ENCODE data around the gene RPL36. TPM values are rescaled to one million over a fixed set of nuclear protein-coding genes. Genes with fewer than 3 reads are reported as not detected.
A peak's percentile ranks its signal among the peaks of the same experiment; 100 is the strongest.

Gene RPL36
- total and polyA plus RNA-seq, 9 of the 15 experiments (the other 6 are each of a cell fraction or from before 2014, with no cell fraction given) = 350 to 3,412 (median 1,507) TPM

DNA sequence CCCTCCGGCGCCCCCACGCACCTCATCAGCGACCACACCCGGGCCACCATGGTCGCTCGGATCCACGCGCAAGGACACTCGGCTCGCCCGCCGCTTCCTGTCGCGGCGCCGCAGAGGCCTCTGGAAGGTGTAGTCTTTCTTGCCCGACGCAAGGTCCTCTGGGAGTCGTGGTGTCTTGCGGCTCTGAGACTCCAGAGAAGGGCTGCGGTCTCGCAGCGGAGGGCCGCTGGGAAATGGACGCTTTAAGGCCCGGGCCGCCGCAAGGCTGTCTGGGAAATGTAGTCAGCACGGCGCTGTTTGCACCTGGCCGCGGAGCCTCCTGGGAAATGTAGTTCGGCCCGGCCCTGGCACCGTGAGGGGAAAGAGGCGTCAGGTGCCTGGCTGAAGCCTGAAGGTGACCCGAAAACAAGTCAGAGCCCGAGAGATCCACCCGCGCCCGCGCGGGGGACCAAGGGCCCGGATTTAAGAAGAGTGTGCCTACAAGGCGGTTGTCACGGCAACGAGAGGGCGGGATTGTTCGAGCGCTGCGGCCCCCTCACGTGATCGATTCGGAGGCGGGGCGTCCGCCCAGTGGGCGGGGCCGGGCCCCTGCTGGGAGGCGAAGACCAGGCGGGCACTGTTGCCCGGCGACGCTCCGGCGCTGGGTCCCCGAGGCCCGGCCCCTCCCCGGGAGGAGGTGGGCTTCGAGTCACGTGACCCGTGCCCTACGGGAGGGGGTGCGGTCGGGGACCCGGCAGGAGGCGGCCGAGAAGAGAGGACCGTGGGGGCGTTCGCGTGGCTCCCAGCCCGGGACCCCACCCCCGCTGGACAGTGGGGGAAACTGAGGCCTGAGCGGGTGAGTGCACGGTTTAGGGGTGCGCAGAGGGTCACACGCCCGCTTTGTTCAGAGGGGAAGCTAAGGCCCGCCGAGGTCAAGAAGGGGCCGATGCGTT, 9.4 kb upstream of the RPL36 start, which contains the start of the genes HSD11B1L and MICOS13 (continued):
- TF ChIP-seq, protein P1, sequence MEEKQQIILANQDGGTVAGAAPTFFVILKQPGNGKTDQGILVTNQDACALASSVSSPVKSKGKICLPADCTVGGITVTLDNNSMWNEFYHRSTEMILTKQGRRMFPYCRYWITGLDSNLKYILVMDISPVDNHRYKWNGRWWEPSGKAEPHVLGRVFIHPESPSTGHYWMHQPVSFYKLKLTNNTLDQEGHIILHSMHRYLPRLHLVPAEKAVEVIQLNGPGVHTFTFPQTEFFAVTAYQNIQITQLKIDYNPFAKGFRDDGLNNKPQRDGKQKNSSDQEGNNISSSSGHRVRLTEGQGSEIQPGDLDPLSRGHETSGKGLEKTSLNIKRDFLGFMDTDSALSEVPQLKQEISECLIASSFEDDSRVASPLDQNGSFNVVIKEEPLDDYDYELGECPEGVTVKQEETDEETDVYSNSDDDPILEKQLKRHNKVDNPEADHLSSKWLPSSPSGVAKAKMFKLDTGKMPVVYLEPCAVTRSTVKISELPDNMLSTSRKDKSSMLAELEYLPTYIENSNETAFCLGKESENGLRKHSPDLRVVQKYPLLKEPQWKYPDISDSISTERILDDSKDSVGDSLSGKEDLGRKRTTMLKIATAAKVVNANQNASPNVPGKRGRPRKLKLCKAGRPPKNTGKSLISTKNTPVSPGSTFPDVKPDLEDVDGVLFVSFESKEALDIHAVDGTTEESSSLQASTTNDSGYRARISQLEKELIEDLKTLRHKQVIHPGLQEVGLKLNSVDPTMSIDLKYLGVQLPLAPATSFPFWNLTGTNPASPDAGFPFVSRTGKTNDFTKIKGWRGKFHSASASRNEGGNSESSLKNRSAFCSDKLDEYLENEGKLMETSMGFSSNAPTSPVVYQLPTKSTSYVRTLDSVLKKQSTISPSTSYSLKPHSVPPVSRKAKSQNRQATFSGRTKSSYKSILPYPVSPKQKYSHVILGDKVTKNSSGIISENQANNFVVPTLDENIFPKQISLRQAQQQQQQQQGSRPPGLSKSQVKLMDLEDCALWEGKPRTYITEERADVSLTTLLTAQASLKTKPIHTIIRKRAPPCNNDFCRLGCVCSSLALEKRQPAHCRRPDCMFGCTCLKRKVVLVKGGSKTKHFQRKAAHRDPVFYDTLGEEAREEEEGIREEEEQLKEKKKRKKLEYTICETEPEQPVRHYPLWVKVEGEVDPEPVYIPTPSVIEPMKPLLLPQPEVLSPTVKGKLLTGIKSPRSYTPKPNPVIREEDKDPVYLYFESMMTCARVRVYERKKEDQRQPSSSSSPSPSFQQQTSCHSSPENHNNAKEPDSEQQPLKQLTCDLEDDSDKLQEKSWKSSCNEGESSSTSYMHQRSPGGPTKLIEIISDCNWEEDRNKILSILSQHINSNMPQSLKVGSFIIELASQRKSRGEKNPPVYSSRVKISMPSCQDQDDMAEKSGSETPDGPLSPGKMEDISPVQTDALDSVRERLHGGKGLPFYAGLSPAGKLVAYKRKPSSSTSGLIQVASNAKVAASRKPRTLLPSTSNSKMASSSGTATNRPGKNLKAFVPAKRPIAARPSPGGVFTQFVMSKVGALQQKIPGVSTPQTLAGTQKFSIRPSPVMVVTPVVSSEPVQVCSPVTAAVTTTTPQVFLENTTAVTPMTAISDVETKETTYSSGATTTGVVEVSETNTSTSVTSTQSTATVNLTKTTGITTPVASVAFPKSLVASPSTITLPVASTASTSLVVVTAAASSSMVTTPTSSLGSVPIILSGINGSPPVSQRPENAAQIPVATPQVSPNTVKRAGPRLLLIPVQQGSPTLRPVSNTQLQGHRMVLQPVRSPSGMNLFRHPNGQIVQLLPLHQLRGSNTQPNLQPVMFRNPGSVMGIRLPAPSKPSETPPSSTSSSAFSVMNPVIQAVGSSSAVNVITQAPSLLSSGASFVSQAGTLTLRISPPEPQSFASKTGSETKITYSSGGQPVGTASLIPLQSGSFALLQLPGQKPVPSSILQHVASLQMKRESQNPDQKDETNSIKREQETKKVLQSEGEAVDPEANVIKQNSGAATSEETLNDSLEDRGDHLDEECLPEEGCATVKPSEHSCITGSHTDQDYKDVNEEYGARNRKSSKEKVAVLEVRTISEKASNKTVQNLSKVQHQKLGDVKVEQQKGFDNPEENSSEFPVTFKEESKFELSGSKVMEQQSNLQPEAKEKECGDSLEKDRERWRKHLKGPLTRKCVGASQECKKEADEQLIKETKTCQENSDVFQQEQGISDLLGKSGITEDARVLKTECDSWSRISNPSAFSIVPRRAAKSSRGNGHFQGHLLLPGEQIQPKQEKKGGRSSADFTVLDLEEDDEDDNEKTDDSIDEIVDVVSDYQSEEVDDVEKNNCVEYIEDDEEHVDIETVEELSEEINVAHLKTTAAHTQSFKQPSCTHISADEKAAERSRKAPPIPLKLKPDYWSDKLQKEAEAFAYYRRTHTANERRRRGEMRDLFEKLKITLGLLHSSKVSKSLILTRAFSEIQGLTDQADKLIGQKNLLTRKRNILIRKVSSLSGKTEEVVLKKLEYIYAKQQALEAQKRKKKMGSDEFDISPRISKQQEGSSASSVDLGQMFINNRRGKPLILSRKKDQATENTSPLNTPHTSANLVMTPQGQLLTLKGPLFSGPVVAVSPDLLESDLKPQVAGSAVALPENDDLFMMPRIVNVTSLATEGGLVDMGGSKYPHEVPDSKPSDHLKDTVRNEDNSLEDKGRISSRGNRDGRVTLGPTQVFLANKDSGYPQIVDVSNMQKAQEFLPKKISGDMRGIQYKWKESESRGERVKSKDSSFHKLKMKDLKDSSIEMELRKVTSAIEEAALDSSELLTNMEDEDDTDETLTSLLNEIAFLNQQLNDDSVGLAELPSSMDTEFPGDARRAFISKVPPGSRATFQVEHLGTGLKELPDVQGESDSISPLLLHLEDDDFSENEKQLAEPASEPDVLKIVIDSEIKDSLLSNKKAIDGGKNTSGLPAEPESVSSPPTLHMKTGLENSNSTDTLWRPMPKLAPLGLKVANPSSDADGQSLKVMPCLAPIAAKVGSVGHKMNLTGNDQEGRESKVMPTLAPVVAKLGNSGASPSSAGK (IDR thresholded peaks at IDR 0.05) = no peak
- TF ChIP-seq ZNF384 (IDR thresholded peaks at IDR 0.05; ENCODE audit: low read depth, low read length) = 0 out of 2 replicates have a peak, but pooled peaks have one; percentile 38
- TF ChIP-seq RBFOX2 (IDR thresholded peaks at IDR 0.05; ENCODE audit: low read depth, low read length) = peak; percentile 96
- 0 out of 2 replicates have a peak, but pooled peaks have one; percentile 65 for TF ChIP-seq ZC3H11A (IDR thresholded peaks at IDR 0.05; ENCODE audit: low read depth, low read length)
- TF ChIP-seq, protein P2, sequence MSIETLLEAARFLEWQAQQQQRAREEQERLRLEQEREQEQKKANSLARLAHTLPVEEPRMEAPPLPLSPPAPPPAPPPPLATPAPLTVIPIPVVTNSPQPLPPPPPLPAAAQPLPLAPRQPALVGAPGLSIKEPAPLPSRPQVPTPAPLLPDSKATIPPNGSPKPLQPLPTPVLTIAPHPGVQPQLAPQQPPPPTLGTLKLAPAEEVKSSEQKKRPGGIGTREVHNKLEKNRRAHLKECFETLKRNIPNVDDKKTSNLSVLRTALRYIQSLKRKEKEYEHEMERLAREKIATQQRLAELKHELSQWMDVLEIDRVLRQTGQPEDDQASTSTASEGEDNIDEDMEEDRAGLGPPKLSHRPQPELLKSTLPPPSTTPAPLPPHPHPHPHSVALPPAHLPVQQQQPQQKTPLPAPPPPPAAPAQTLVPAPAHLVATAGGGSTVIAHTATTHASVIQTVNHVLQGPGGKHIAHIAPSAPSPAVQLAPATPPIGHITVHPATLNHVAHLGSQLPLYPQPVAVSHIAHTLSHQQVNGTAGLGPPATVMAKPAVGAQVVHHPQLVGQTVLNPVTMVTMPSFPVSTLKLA (conservative IDR thresholded peaks at IDR 0.05) = peak; percentile 90 to 95
- no peak for TF ChIP-seq ZNF696 (CRISPR knock-in tag; conservative IDR thresholded peaks at IDR 0.05)
- peak; percentile 62; the same call in 1 of the 2 replicates for TF ChIP-seq MTA3 (IDR thresholded peaks at IDR 0.05; ENCODE audit: borderline replicate concordance)
- peak in 1 of 2 experiments; percentile 57; a peak in 2 of 4 replicates for TF ChIP-seq TEAD1 (CRISPR knock-in tag; IDR thresholded peaks at IDR 0.05)
- peak; percentile 99 for TF ChIP-seq POLR2G (IDR thresholded peaks at IDR 0.05; ENCODE audit: low read depth, low read length)
- TF ChIP-seq CCNT2 (IDR thresholded peaks at IDR 0.05; ENCODE audit: borderline replicate concordance, extremely low read depth, insufficient read length, low read depth, low read length) = peak; percentile 56
- peak; percentile 71 for TF ChIP-seq L3MBTL2 (IDR thresholded peaks at IDR 0.05)
- TF ChIP-seq TBL1XR1 (IDR thresholded peaks at IDR 0.05; ENCODE audit: low read length in 2 of 2) = peak; percentile 59 to 74; a peak in 2 of 4 replicates

Measured in K562 (cell line).